Esophagus muscularis mucosa (tissue), 4 donors: ENCODE results near the gene KRT36. TPM values are rescaled to one million over a fixed set of nuclear protein-coding genes. Genes with fewer than 3 reads are reported as not detected.
A peak's percentile ranks its signal among the peaks of the same experiment; 100 is the strongest.

ENCODE experiments used
- DNase-seq: peaks from one replicate; pipeline ENCODE4 v3.0.0-alpha.2; 2017; ENCODE audit errors: extremely low spot score
- H3K27ac ChIP-seq, 4 donors: fragments of 200-600 bp; sonication (generic); replicated peaks in 1 of 4; 1 replicate in 3 of 4; 2 replicates in 1 of 4; pipeline ENCODE4 v1.5.1; 2016 to 2019; ENCODE audit warnings: mild to moderate bottlenecking in 1 of 4
- H3K27me3 ChIP-seq, 4 donors: fragments of 200-600 bp; sonication (generic); one replicate each; pipeline versions ENCODE4 v1.5.1 to v1.6.0; 2016 to 2019
- H3K36me3 ChIP-seq, 4 donors: fragments of 200-600 bp; sonication (generic); one replicate each; pipeline ENCODE4 v1.5.1; 2016 to 2019
- H3K4me1 ChIP-seq, 4 donors: fragments of 200-600 bp; sonication (generic); one replicate each; pipeline ENCODE4 v1.5.1; 2016 to 2019
- H3K4me3 ChIP-seq, 4 donors: fragments of 200-600 bp; sonication (generic); 1 replicate in 2 of 4; 2 replicates in 2 of 4; pipeline ENCODE4 v1.5.1; 2016 to 2019; ENCODE audit warnings: mild to moderate bottlenecking in 4 of 4, moderate library complexity in 1 of 4
- H3K9me3 ChIP-seq, 4 donors: fragments of 200-600 bp; sonication (generic); 1 replicate in 3 of 4; 2 replicates in 1 of 4; pipeline ENCODE4 v1.5.1; 2016 to 2019
- CTCF ChIP-seq, 3 experiments: fragments of 200-600 bp in 2 of 3; fragments of 450-650 bp in 1 of 3; sonication (generic) in 2 of 3; IDR thresholded peaks; one replicate each; pipeline ENCODE4 v1.5.1; 2017 to 2019; ENCODE audit warnings: antibody characterized with exemption in 3 of 3, mild to moderate bottlenecking in 2 of 3, moderate library complexity in 1 of 3
- EP300 ChIP-seq: sonication (generic); formaldehyde crosslinking; IDR thresholded peaks from one replicate; pipeline ENCODE4 v1.6.1; 2017; ENCODE audit warnings: antibody characterized with exemption
- POLR2A ChIP-seq: fragments of 450-650 bp; IDR thresholded peaks from one replicate; pipeline ENCODE4 v1.6.1; 2017; ENCODE audit warnings: antibody characterized with exemption, moderate library complexity, mild to moderate bottlenecking, low read depth
- POLR2AphosphoS5 ChIP-seq, 2 donors: sonication (generic); formaldehyde crosslinking; IDR thresholded peaks; one replicate each; pipeline ENCODE4 v1.6.1; 2017; ENCODE audit warnings: antibody characterized with exemption in 2 of 2
- WGBS: methylation state at CpG from one replicate; pipeline ENCODE4 v1.1.5; 2018; 5-methylcytosine and 5-hydroxymethylcytosine counted together
- intact Hi-C: fragments of 100-400 bp; cut with DNase I; formaldehyde crosslinking; loops from one replicate; pipeline ENCODE4 v1.15.1; 2023
- total RNA-seq, 4 donors: library from RNA; depleted of rRNA; stranded (reverse); fragments of >200 nt; gene quantifications; one replicate each; pipeline versions ENCODE4 v1.1.0 to v1.2.1, GENCODE V29; 2016

The KRT36 gene
- total RNA-seq, 4 donors from 2014 or later: not detected

- Histone ChIP-seq H3K9me3 (no peaks in the 10 kb centered on the region), H3K4me3 (peak overlapping the region; percentile 34 to 50 (median 36)), H3K36me3 (no peaks in the 10 kb centered on the region), H3K4me1 (peaks cover 8 to 16% (median 12%) of the 10 kb centered on the region in 4 donors), H3K27ac (peak overlapping the region in 2 of 4 donors; percentile 7 to 10), H3K27me3 (peaks cover 0 to 54% (median 21%) of the 10 kb centered on the region in 4 donors)
- intact Hi-C loops: no loop called here
- WGBS: 53% methylated on average over 28 of the region's 62 CpGs
- DNase-seq: no peak
- TF ChIP-seq POLR2A (no peak), POLR2AphosphoS5 (IDR thresholded peaks at IDR 0.05) (no peak), EP300 (no peak), CTCF (IDR thresholded peaks at IDR 0.05) (no peak)
Measured at GRCh38 chr17:41527063-41528023, 37.6 kb upstream of the KRT36 start.

- 85% methylated on average over 6 of the region's 11 CpGs for WGBS
- H3K27ac ChIP-seq: no peak overlapping the region
- H3K4me3 ChIP-seq: no peak overlapping the region
- intact Hi-C loops: no loop called here
- H3K4me1 ChIP-seq: peaks cover 8 to 16% (median 12%) of the 10 kb centered on the region in 4 donors
- H3K27me3 ChIP-seq: peaks cover 0 to 56% (median 19%) of the 10 kb centered on the region in 4 donors
- no peak for TF ChIP-seq POLR2A
- no peak for TF ChIP-seq CTCF (IDR thresholded peaks at IDR 0.05)
- TF ChIP-seq POLR2AphosphoS5 (IDR thresholded peaks at IDR 0.05): no peak
- TF ChIP-seq EP300: no peak
- H3K36me3 ChIP-seq: no peaks in the 10 kb centered on the region
- H3K9me3 ChIP-seq: no peaks in the 10 kb centered on the region
- no peak for DNase-seq
Measured at GRCh38 chr17:41524261-41524660, 34.6 kb upstream of the KRT36 start.

- no peak for DNase-seq
- Histone ChIP-seq H3K9me3 (no peaks in the 10 kb centered on the region), H3K4me3 (no peak overlapping the region), H3K36me3 (no peaks in the 10 kb centered on the region), H3K4me1 (peaks cover 8 to 16% (median 12%) of the 10 kb centered on the region in 4 donors), H3K27me3 (peaks cover 0 to 56% (median 19%) of the 10 kb centered on the region in 4 donors), H3K27ac (no peak overlapping the region)
- TF ChIP-seq POLR2A: no peak
- TF ChIP-seq CTCF (IDR thresholded peaks at IDR 0.05): no peak
- TF ChIP-seq POLR2AphosphoS5 (IDR thresholded peaks at IDR 0.05): no peak
- no peak for TF ChIP-seq EP300
- intact Hi-C loops: no loop called here
- 79% methylated on average over 10 of the region's 19 CpGs for WGBS
Measured at GRCh38 chr17:41523787-41524186, 34.1 kb upstream of the KRT36 start.

- Histone ChIP-seq H3K36me3 (no peaks in the 10 kb centered on the region), H3K4me3 (no peak overlapping the region), H3K27me3 (peaks cover 0 to 53% (median 14%) of the 10 kb centered on the region in 4 donors), H3K27ac (no peak overlapping the region), H3K9me3 (no peaks in the 10 kb centered on the region), H3K4me1 (peaks cover 6 to 12% (median 9%) of the 10 kb centered on the region in 4 donors)
- intact Hi-C loops: no loop called here
- 65% methylated on average over 4 of the region's 4 CpGs for WGBS
- TF ChIP-seq POLR2A (no peak), CTCF (IDR thresholded peaks at IDR 0.05) (no peak), EP300 (no peak), POLR2AphosphoS5 (IDR thresholded peaks at IDR 0.05) (no peak)
- DNase-seq: no peak
Measured at GRCh38 chr17:41523225-41523593, 33.5 kb upstream of the KRT36 start.
